Upper lobe of right lung (tissue), 1 donor: ENCODE measurements around the gene MCL1. TPM values are rescaled to one million over a fixed set of nuclear protein-coding genes. Genes with fewer than 3 reads are reported as not detected.

Experiments used
- ATAC-seq: fragments of 200-7000 bp; cut with Tn5 transposase; one replicate; pipeline ENCODE4 v1.9.1; 2020; ENCODE audit warnings: mild to moderate bottlenecking, moderate library complexity
- DNase-seq: peaks from one replicate; pipeline ENCODE4 v3.0.0-alpha.2; 2020
- H3K27ac ChIP-seq: fragments of 200-600 bp; one replicate; pipeline ENCODE4 v1.8.0; 2022
- H3K27me3 ChIP-seq: fragments of 200-600 bp; one replicate; pipeline ENCODE4 v1.8.0; 2022; ENCODE audit warnings: mild to moderate bottlenecking
- H3K36me3 ChIP-seq: fragments of 200-600 bp; one replicate; pipeline ENCODE4 v1.8.0; 2022
- H3K4me1 ChIP-seq: fragments of 200-600 bp; one replicate; pipeline ENCODE4 v1.8.0; 2022
- H3K4me3 ChIP-seq: fragments of 200-600 bp; one replicate; pipeline ENCODE4 v1.8.0; 2022; ENCODE audit warnings: mild to moderate bottlenecking
- H3K9me3 ChIP-seq: fragments of 200-600 bp; one replicate; pipeline ENCODE4 v1.8.0; 2022
- intact Hi-C: fragments of 100-400 bp; cut with DNase I; formaldehyde crosslinking; loops from one replicate; pipeline ENCODE4 v1.11.0; 2022
- microRNA-seq: library from miRNA; unstranded; fragments of <30 nt; microRNA quantifications from one replicate; pipeline ENCODE4 v1.2.0, GENCODE V29; 2020; ENCODE audit warnings: borderline microRNAs expressed
- total RNA-seq: library from RNA; stranded (reverse); fragmentation: NEBNext Ultra II Directional; extraction: Animal tissue kit (Norgen Biotek cat#: 25700); gene quantifications from one replicate; pipeline ENCODE4 v1.2.1, GENCODE V29; 2021
- TF ChIP-seq, protein P1 (sequence below): fragments of 200-600 bp; IDR thresholded peaks from one replicate; pipeline ENCODE4 v1.8.0; 2022; ENCODE audit warnings: antibody characterized with exemption
- donor health status: DM: no; HTN: yes; CAD: no; lungs with severe emphysema.

The MCL1 gene
- total RNA-seq, 1 donor from 2014 or later: 325 TPM

DNA sequence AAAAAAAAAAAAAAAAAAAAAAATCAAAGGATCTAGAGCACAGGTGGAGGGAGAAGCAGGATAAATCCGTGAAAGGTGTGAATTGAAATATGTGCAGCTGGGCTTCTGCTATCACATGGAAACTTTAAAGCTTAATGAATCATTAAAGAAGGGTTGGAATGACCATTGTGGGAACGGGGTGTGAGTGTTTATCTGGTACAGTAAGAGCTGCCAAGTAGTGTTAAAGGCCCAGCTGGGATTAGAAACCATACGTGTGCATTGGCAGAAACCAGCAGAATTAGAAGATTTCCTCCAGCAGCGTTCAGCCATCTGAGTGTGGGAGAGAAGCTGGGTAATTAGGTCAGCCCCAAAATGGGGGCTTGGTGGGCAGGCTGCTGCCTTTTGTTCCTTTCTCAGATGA, 50.4 kb downstream of the MCL1 start:
- DNase-seq (no peak), ATAC-seq (no peak)
- Histone ChIP-seq H3K9me3 (no peaks in the 10 kb centered on the region), H3K36me3 (no peaks in the 10 kb centered on the region), H3K4me3 (no peak overlapping the region), H3K27me3 (no peaks in the 10 kb centered on the region), H3K4me1 (no peaks in the 10 kb centered on the region), H3K27ac (no peak overlapping the region)
- TF ChIP-seq, protein P1, sequence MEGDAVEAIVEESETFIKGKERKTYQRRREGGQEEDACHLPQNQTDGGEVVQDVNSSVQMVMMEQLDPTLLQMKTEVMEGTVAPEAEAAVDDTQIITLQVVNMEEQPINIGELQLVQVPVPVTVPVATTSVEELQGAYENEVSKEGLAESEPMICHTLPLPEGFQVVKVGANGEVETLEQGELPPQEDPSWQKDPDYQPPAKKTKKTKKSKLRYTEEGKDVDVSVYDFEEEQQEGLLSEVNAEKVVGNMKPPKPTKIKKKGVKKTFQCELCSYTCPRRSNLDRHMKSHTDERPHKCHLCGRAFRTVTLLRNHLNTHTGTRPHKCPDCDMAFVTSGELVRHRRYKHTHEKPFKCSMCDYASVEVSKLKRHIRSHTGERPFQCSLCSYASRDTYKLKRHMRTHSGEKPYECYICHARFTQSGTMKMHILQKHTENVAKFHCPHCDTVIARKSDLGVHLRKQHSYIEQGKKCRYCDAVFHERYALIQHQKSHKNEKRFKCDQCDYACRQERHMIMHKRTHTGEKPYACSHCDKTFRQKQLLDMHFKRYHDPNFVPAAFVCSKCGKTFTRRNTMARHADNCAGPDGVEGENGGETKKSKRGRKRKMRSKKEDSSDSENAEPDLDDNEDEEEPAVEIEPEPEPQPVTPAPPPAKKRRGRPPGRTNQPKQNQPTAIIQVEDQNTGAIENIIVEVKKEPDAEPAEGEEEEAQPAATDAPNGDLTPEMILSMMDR: no peak
- intact Hi-C loops: no loop called here

DNA sequence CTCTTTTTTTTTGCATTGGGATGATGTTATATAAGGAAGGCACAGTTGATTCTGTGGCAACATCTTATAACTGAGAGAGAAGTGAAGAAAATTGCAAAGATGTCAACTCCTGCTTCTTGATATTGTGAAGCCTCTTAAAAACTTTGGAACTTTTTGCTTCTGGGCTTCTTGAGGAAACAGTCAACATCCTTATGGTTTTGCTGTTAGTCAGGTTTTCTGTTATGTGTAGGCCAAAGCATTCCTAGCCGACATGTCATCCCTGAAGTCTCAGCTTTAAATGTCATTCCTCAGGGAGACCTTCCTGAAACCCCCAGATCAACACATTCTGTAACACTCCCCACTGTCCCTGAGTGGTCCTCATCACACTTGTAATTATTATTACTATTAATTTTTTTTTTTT, 51.2 kb downstream of the MCL1 start:
- Histone ChIP-seq H3K4me1 (no peaks in the 10 kb centered on the region), H3K4me3 (no peak overlapping the region), H3K27ac (no peak overlapping the region), H3K27me3 (no peaks in the 10 kb centered on the region), H3K36me3 (no peaks in the 10 kb centered on the region), H3K9me3 (no peaks in the 10 kb centered on the region)
- ATAC-seq (no peak), DNase-seq (no peak)
- TF ChIP-seq, protein P1: no peak
- intact Hi-C loops: no loop called here

DNA sequence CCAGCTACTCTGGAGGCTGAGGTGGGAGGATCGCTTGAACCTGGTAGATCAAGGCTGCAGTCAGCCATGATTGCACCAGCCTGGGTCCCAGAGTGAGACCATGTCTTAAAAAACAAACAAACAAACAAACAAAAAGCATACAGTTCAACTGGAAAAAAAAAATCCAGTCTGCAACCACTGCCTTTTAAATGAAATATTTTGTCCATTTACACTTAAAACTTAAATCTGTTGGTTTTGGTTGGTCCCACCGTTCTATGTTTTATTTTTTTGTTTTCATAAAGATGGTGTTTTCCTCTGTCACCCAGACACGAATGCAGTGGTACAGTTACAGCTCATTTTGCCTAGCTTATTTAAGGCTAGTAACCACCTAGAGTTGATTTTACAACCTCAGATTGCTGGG, 54.1 kb downstream of the MCL1 start:
- Histone ChIP-seq H3K36me3 (no peaks in the 10 kb centered on the region), H3K4me1 (no peaks in the 10 kb centered on the region), H3K27me3 (no peaks in the 10 kb centered on the region), H3K9me3 (no peaks in the 10 kb centered on the region), H3K4me3 (no peak overlapping the region), H3K27ac (no peak overlapping the region)
- DNase-seq (no peak), ATAC-seq (no peak)
- intact Hi-C loops: no loop called here
- TF ChIP-seq, protein P1: no peak

Small RNA genes lying within 50 kb of the gene (microRNA-seq; reads per million reads assigned to microRNA genes)
- not detected for gene MIR4257

Other genes starting within 250 kb of the MCL1 start
- gene RPRD2, start 215.5 kb downstream of the MCL1 start, total RNA-seq: 31.4 TPM
- gene TARS2, start 92.2 kb downstream of the MCL1 start, total RNA-seq: 18.5 TPM
- gene ECM1, start 71.5 kb downstream of the MCL1 start, total RNA-seq: 15.5 TPM
- gene FALEC, start 63.9 kb downstream of the MCL1 start, total RNA-seq: 1.0 TPM
- gene ADAMTSL4, start 30.2 kb downstream of the MCL1 start, total RNA-seq: 99.2 TPM
- 188 TPM for gene ENSA, start 50.0 kb upstream of the MCL1 start, total RNA-seq
- gene GOLPH3L, start 117.5 kb upstream of the MCL1 start, total RNA-seq: 32.2 TPM
- gene HORMAD1, start 141.3 kb upstream of the MCL1 start, total RNA-seq: 1.2 TPM
- 533 TPM for gene CTSS, start 186.2 kb upstream of the MCL1 start, total RNA-seq
- 35.5 TPM for gene CTSK, start 228.7 kb upstream of the MCL1 start, total RNA-seq